IMR-90 (cell line): Measurements from ENCODE around the gene LYPD6B. TPM values are rescaled to one million over a fixed set of nuclear protein-coding genes. Genes with fewer than 3 reads are reported as not detected.
A peak's percentile ranks its signal among the peaks of the same experiment; 100 is the strongest.

Experiments used
- ATAC-seq: fragments of 200-7000 bp; cut with Tn5 transposase; 2 replicates; pipeline ENCODE4 v1.9.1; 2020; ENCODE audit warnings: low read depth, mild to moderate bottlenecking, moderate library complexity
- BruUV-seq: library from RNA; stranded (reverse); fragments of 400-500 nt; replicated peaks from 2 replicates; lab custom pipeline; 2021; lab: Mats Ljungman, UMichigan
- CTCF ChIA-PET: fragments of 300-600 bp; formaldehyde crosslinking; extraction: SDS; loops from one replicate; lab custom pipeline; 2021; ENCODE audit warnings: antibody characterized with exemption; lab: Yijun Ruan, JAX
- POLR2A ChIA-PET: fragments of 300-600 bp; sonication (Branson Sonifier 250); formaldehyde crosslinking; loops from one replicate; lab custom pipeline; 2022; ENCODE audit warnings: antibody characterized with exemption; ENCODE audit not compliant: unreplicated experiment; lab: Charles Lee
- DNase-seq: peaks from one replicate; pipeline ENCODE4 v3.0.0; 2013
- H2AFZ ChIP-seq: replicated peaks from 2 replicates; pipeline ENCODE3; 2013; ENCODE audit warnings: low read length, mild to moderate bottlenecking; ENCODE audit not compliant: poor library complexity
- H2AK5ac ChIP-seq: 2 replicates; pipeline ENCODE4 v1.6.1; 2013; ENCODE audit warnings: low read depth, low read length, inconsistent platforms
- H2AK9ac ChIP-seq: replicated peaks from 2 replicates; pipeline ENCODE3; 2013; ENCODE audit warnings: mild to moderate bottlenecking, low read depth, low read length, moderate library complexity; ENCODE audit not compliant: poor library complexity
- H2BK120ac ChIP-seq: 2 replicates; pipeline ENCODE4 v1.6.1; 2013; ENCODE audit warnings: low read depth, low read length, inconsistent platforms
- H2BK15ac ChIP-seq: 3 replicates; pipeline ENCODE4 v1.6.1; 2013; ENCODE audit warnings: low read depth, low read length, inconsistent platforms
- H2BK20ac ChIP-seq: 2 replicates; pipeline ENCODE4 v1.6.1; 2013; ENCODE audit warnings: low read depth, mild to moderate bottlenecking, inconsistent platforms, low read length, moderate library complexity
- H2BK5ac ChIP-seq: 2 replicates; pipeline ENCODE4 v1.6.1; 2013; ENCODE audit warnings: mild to moderate bottlenecking, low read depth, low read length, inconsistent platforms; ENCODE audit not compliant: poor library complexity, severe bottlenecking
- H3K14ac ChIP-seq: replicated peaks from 2 replicates; pipeline ENCODE4 v1.6.1; 2013; ENCODE audit warnings: low read depth, low read length, inconsistent platforms
- H3K18ac ChIP-seq: 2 replicates; pipeline ENCODE4 v1.6.1; 2013; ENCODE audit warnings: low read depth, low read length, control low read depth
- H3K23ac ChIP-seq: 2 replicates; pipeline ENCODE4 v1.6.1; 2013; ENCODE audit warnings: low read depth, low read length, inconsistent platforms
- H3K27ac ChIP-seq: 2 replicates; pipeline ENCODE4 v1.5.1; 2013; ENCODE audit warnings: mild to moderate bottlenecking, control low read depth, low read length; ENCODE audit not compliant: insufficient read depth
- H3K27me3 ChIP-seq: 2 replicates; pipeline ENCODE4 v1.6.1; 2013; ENCODE audit warnings: low read length; ENCODE audit not compliant: control insufficient read depth, insufficient read depth
- H3K36me3 ChIP-seq: 2 replicates; pipeline ENCODE4 v1.6.1; 2013; ENCODE audit warnings: low read length, mixed read lengths; ENCODE audit not compliant: control insufficient read depth, insufficient read depth
- H3K4ac ChIP-seq: 2 replicates; pipeline ENCODE4 v1.6.1; 2013; ENCODE audit warnings: low read depth, low read length, inconsistent platforms
- H3K4me1 ChIP-seq: 2 replicates; pipeline ENCODE4 v1.6.1; 2013; ENCODE audit warnings: low read length, mixed read lengths; ENCODE audit not compliant: control insufficient read depth, insufficient read depth
- H3K4me2 ChIP-seq: 2 replicates; pipeline ENCODE4 v1.6.1; 2013; ENCODE audit warnings: low read depth, mild to moderate bottlenecking, control low read depth, low read length, moderate library complexity
- H3K4me3 ChIP-seq: 2 replicates; pipeline ENCODE4 v1.5.1; 2013; ENCODE audit warnings: low read depth, mild to moderate bottlenecking, control low read depth, low read length, moderate library complexity; ENCODE audit not compliant: insufficient read depth
- H3K56ac ChIP-seq: 2 replicates; pipeline ENCODE4 v1.6.1; 2013; ENCODE audit warnings: low read length, inconsistent platforms; ENCODE audit not compliant: insufficient read depth; ENCODE audit errors: extremely low read depth
- H3K79me1 ChIP-seq, 2 experiments: 2 replicates each; pipeline ENCODE4 v1.6.1; 2013; ENCODE audit warnings: low read length in 2 of 2, inconsistent platforms in 1 of 2, low read depth in 1 of 2
- H3K9ac ChIP-seq: 2 replicates; pipeline ENCODE4 v1.6.1; 2013; ENCODE audit warnings: low read depth, low read length, control low read depth
- H3K9me1 ChIP-seq: 2 replicates; pipeline ENCODE4 v1.6.1; 2013; ENCODE audit warnings: low read length, inconsistent platforms; ENCODE audit not compliant: insufficient read depth
- H3K9me3 ChIP-seq: 2 replicates; pipeline ENCODE4 v1.6.1; 2013; ENCODE audit warnings: low read length; ENCODE audit not compliant: control insufficient read depth, insufficient read depth
- H4K20me1 ChIP-seq: 2 replicates; pipeline ENCODE4 v1.6.1; 2013; ENCODE audit warnings: low read length, inconsistent platforms; ENCODE audit not compliant: insufficient read depth
- H4K5ac ChIP-seq: 2 replicates; pipeline ENCODE4 v1.6.1; 2013; ENCODE audit warnings: mild to moderate bottlenecking, low read depth, low read length, control low read depth
- H4K8ac ChIP-seq, 2 experiments: 2 replicates each; pipeline ENCODE4 v1.6.1; 2013; ENCODE audit warnings: low read depth in 2 of 2, low read length in 2 of 2, control low read depth in 1 of 2, inconsistent platforms in 1 of 2
- H4K91ac ChIP-seq: 2 replicates; pipeline ENCODE4 v1.6.1; 2013; ENCODE audit warnings: low read depth, low read length, inconsistent platforms; ENCODE audit not compliant: insufficient read depth
- BHLHE40 ChIP-seq: fragments of 150-350 bp; IDR thresholded peaks from 2 replicates; pipeline ENCODE4 v1.6.1; 2016; ENCODE audit warnings: mild to moderate bottlenecking, low read depth, low read length
- CEBPB ChIP-seq: IDR thresholded peaks from 2 replicates; pipeline ENCODE4 v1.6.1; 2012; ENCODE audit warnings: low read depth, low read length, improper control_type of control experiment
- CHD1 ChIP-seq: IDR thresholded peaks from 2 replicates; pipeline ENCODE4 v1.6.1; 2012; ENCODE audit warnings: low read depth, low read length, improper control_type of control experiment
- CTCF ChIP-seq: conservative IDR thresholded peaks from 2 replicates; pipeline ENCODE4 v1.5.1; 2012; ENCODE audit warnings: mild to moderate bottlenecking, low read depth, low read length, improper control_type of control experiment
- POLR2A ChIP-seq: IDR thresholded peaks from 2 replicates; pipeline ENCODE4 v1.6.1; 2012; ENCODE audit warnings: mild to moderate bottlenecking, low read depth, low read length
- RAD21 ChIP-seq: IDR thresholded peaks from 2 replicates; pipeline ENCODE4 v1.6.1; 2012; ENCODE audit warnings: low read length, improper control_type of control experiment
- RCOR1 ChIP-seq: IDR thresholded peaks from 2 replicates; pipeline ENCODE4 v1.6.1; 2012; ENCODE audit warnings: mild to moderate bottlenecking, low read length, improper control_type of control experiment; ENCODE audit not compliant: insufficient replicate concordance
- SMC3 ChIP-seq: fragments of 150-350 bp; IDR thresholded peaks from 2 replicates; pipeline ENCODE4 v1.6.1; 2016; ENCODE audit warnings: low read depth, mild to moderate bottlenecking, antibody characterized with exemption, low read length, moderate library complexity
- WGBS, 2 experiments: methylation state at CpG; one replicate each; pipeline versions ENCODE4 v1.1.5 to v1.1.7; 2013; ENCODE audit warnings: missing lambda C conversion rate in 2 of 2; ENCODE audit not compliant: insufficient read length in 1 of 2; ENCODE audit errors: extremely low coverage in 2 of 2; 5-methylcytosine and 5-hydroxymethylcytosine counted together
- dilution Hi-C: fragments of 300-500 bp; cut with HindIII; formaldehyde crosslinking; loops from one replicate; pipeline ENCODE4 v1.14.3; 2018; ENCODE audit warnings: low sequenced_read_pairs; ENCODE audit not compliant: unreplicated experiment
- in situ Hi-C: fragments of 300-500 bp; cut with MboI; formaldehyde crosslinking; loops from 3 replicates; pipeline ENCODE4 v1.14.3; 2019; ENCODE audit warnings: low sequenced_read_pairs, inconsistent platforms, mixed read lengths
- intact Hi-C: fragments of 100-400 bp; cut with micrococcal nuclease; formaldehyde crosslinking; loops from 2 replicates; pipeline ENCODE4 v1.10.0; 2022
- polyA plus RNA-seq, 3 experiments: library from polyadenylated mRNA; depleted of rRNA; stranded (reverse); fragments of >200 nt; gene quantifications; 2 replicates each; pipeline ENCODE4 v1.2.3, GENCODE V29; 2012; ENCODE audit warnings: low replicate concordance in 1 of 3
- total RNA-seq: library from RNA; depleted of rRNA; stranded (reverse); fragments of >200 nt; gene quantifications from 2 replicates; pipeline ENCODE4 v1.2.3, GENCODE V29; 2012

LYPD6B gene
- total and polyA plus RNA-seq, 2 of the 4 experiments (the other 2 are of a cell fraction), result 0.05 TPM; not detected in 1

GRCh38 chr2:148989882-148990493, 48.5 kb upstream of the LYPD6B start:
- WGBS, 2 experiments, result 8% methylated on average over 2 of the region's 6 CpGs; no CpG with 5 or more reads in 1 of the 2 experiments
- intact Hi-C loops, result loop anchor here (1.0 to 5.0 kb wide), 5 partner anchors 349 to 1053 kb away; no protein-coding TSS in a partner anchor
- POLR2A ChIA-PET, result no interaction called here

More at GRCh38 chr2:148989882-148990493, 48.5 kb upstream of the LYPD6B start:
- no peak overlapping the region for H3K4ac ChIP-seq
- in situ Hi-C loops (loop anchor here (25.0 kb wide), 1 partner anchor 1003 kb away; no protein-coding TSS in a partner anchor), dilution Hi-C loops (no loop called here)
- H3K79me1 ChIP-seq, result no peaks in the 10 kb centered on the region
- no peaks in the 10 kb centered on the region for H3K4me1 ChIP-seq
- H3K9me1 ChIP-seq, result no peaks in the 10 kb centered on the region
- DNase-seq, result peak; percentile 80
- H4K5ac ChIP-seq, result no peak overlapping the region
- H3K9ac ChIP-seq, result no peak overlapping the region
- no peaks in the 10 kb centered on the region for H3K36me3 ChIP-seq
- no peak overlapping the region for H4K8ac ChIP-seq
- H3K27me3 ChIP-seq, result no peaks in the 10 kb centered on the region
- H3K9me3 ChIP-seq, result no peaks in the 10 kb centered on the region
- H2AK5ac ChIP-seq, result no peak overlapping the region
- no peak overlapping the region for H3K27ac ChIP-seq
- H3K18ac ChIP-seq, result no peak overlapping the region
- H3K56ac ChIP-seq, result no peak overlapping the region
- no peak overlapping the region for H2BK120ac ChIP-seq
- no peak overlapping the region for H2BK5ac ChIP-seq
- no peak overlapping the region for H3K4me3 ChIP-seq
- H3K4me2 ChIP-seq, result no peak overlapping the region
- no peak overlapping the region for H2BK20ac ChIP-seq
- TF ChIP-seq POLR2A, result no peak
- no peak for TF ChIP-seq CHD1
- TF ChIP-seq BHLHE40, result no peak
- peak; percentile 71 for TF ChIP-seq CTCF
- TF ChIP-seq CEBPB, result no peak
- peak; percentile 80 for TF ChIP-seq RAD21
- TF ChIP-seq RCOR1, result no peak
- peak; percentile 82 for TF ChIP-seq SMC3
- no peak overlapping the region for H2BK15ac ChIP-seq
- no peaks in the 10 kb centered on the region for H4K20me1 ChIP-seq
- peak; percentile 90 for ATAC-seq
- no peak overlapping the region for H3K14ac ChIP-seq
- CTCF ChIA-PET, result interaction anchor here (0.7 to 1.1 kb wide), 5 partner anchors 11 to 1054 kb away, joined by 3 to 5 read pairs (median 4); no protein-coding TSS in a partner anchor
- no peak overlapping the region for H2AK9ac ChIP-seq
- H3K23ac ChIP-seq, result no peak overlapping the region
- no peak overlapping the region for H4K91ac ChIP-seq
- no TSS peak for BruUV-seq
- no peak overlapping the region for H2AFZ ChIP-seq
